ENCODE results near the gene ZNF275. TPM values are rescaled to one million over a fixed set of nuclear protein-coding genes. Genes with fewer than 3 reads are reported as not detected.

The ZNF275 gene
- total RNA-seq, 1 donor from 2014 or later = 5.2 TPM

- peaks cover 0 to 8% (median 2%) of the 10 kb centered on the region in 3 donors for H3K36me3 ChIP-seq (ENCODE audit: control insufficient read depth in 3 of 3, insufficient read depth in 3 of 3, low read length in 3 of 3)
- no peak overlapping the region for H3K9ac ChIP-seq (ENCODE audit: low read depth in 1 of 3, low read length in 3 of 3)
- H3K27ac ChIP-seq (ENCODE audit: low read depth, low read length) = no peak overlapping the region
- H3K4me1 ChIP-seq (ENCODE audit: control insufficient read depth in 3 of 3, insufficient read depth in 3 of 3, low read length in 3 of 3) = peaks cover 3 to 8% (median 6%) of the 10 kb centered on the region in 3 donors
- H3K4me3 ChIP-seq (ENCODE audit: low read length in 3 of 3) = no peak overlapping the region
- H3K27me3 ChIP-seq (ENCODE audit: control insufficient read depth in 3 of 3, insufficient read depth in 3 of 3, low read length in 3 of 3) = no peaks in the 10 kb centered on the region
- no peaks in the 10 kb centered on the region for H3K9me3 ChIP-seq (ENCODE audit: control insufficient read depth in 3 of 3, low read length in 3 of 3)
Observed at GRCh38 chrX:153336988-153337387, 3.0 kb downstream of the ZNF275 start.

GRCh38 chrX:153338836-153339235 lies 4.9 kb downstream of the ZNF275 start:
- Histone ChIP-seq H3K27ac (ENCODE audit: low read depth, low read length) (no peak overlapping the region), H3K4me1 (ENCODE audit: control insufficient read depth in 3 of 3, insufficient read depth in 3 of 3, low read length in 3 of 3) (peaks cover 0 to 5% (median 3%) of the 10 kb centered on the region in 3 donors), H3K4me3 (ENCODE audit: low read length in 3 of 3) (no peak overlapping the region), H3K36me3 (ENCODE audit: control insufficient read depth in 3 of 3, insufficient read depth in 3 of 3, low read length in 3 of 3) (peaks cover 0 to 8% (median 2%) of the 10 kb centered on the region in 3 donors), H3K9me3 (ENCODE audit: control insufficient read depth in 3 of 3, low read length in 3 of 3) (no peaks in the 10 kb centered on the region), H3K9ac (ENCODE audit: low read depth in 1 of 3, low read length in 3 of 3) (no peak overlapping the region), H3K27me3 (ENCODE audit: control insufficient read depth in 3 of 3, insufficient read depth in 3 of 3, low read length in 3 of 3) (no peaks in the 10 kb centered on the region)

GRCh38 chrX:153339662-153340061 lies 5.7 kb downstream of the ZNF275 start:
- Histone ChIP-seq H3K4me1 (ENCODE audit: control insufficient read depth in 3 of 3, insufficient read depth in 3 of 3, low read length in 3 of 3) (peaks cover 0 to 5% (median 3%) of the 10 kb centered on the region in 3 donors), H3K27me3 (ENCODE audit: control insufficient read depth in 3 of 3, insufficient read depth in 3 of 3, low read length in 3 of 3) (no peaks in the 10 kb centered on the region), H3K4me3 (ENCODE audit: low read length in 3 of 3) (no peak overlapping the region), H3K9ac (ENCODE audit: low read depth in 1 of 3, low read length in 3 of 3) (no peak overlapping the region), H3K9me3 (ENCODE audit: control insufficient read depth in 3 of 3, low read length in 3 of 3) (no peaks in the 10 kb centered on the region), H3K36me3 (ENCODE audit: control insufficient read depth in 3 of 3, insufficient read depth in 3 of 3, low read length in 3 of 3) (peaks cover 0 to 10% (median 2%) of the 10 kb centered on the region in 3 donors), H3K27ac (ENCODE audit: low read depth, low read length) (no peak overlapping the region)

- H3K36me3 ChIP-seq (ENCODE audit: control insufficient read depth in 3 of 3, insufficient read depth in 3 of 3, low read length in 3 of 3) = peaks cover 0 to 13% (median 3%) of the 10 kb centered on the region in 3 donors
Observed at GRCh38 chrX:153340111-153340510, 6.2 kb downstream of the ZNF275 start.

GRCh38 chrX:153342762-153343558 lies 9.0 kb downstream of the ZNF275 start:
- H3K9ac ChIP-seq (ENCODE audit: low read depth in 1 of 3, low read length in 3 of 3) = no peak overlapping the region
- H3K9me3 ChIP-seq (ENCODE audit: control insufficient read depth in 3 of 3, low read length in 3 of 3) = no peaks in the 10 kb centered on the region
- no peaks in the 10 kb centered on the region for H3K27me3 ChIP-seq (ENCODE audit: control insufficient read depth in 3 of 3, insufficient read depth in 3 of 3, low read length in 3 of 3)
- H3K4me3 ChIP-seq (ENCODE audit: low read length in 3 of 3) = no peak overlapping the region
- peaks cover 9 to 23% (median 14%) of the 10 kb centered on the region in 3 donors for H3K36me3 ChIP-seq (ENCODE audit: control insufficient read depth in 3 of 3, insufficient read depth in 3 of 3, low read length in 3 of 3)
- no peaks in the 10 kb centered on the region for H3K4me1 ChIP-seq (ENCODE audit: control insufficient read depth in 3 of 3, insufficient read depth in 3 of 3, low read length in 3 of 3)
- no peak overlapping the region for H3K27ac ChIP-seq (ENCODE audit: low read depth, low read length)

More at GRCh38 chrX:153340111-153340510, 6.2 kb downstream of the ZNF275 start:
- no peak overlapping the region for H3K9ac ChIP-seq (ENCODE audit: low read depth in 1 of 3, low read length in 3 of 3)
- peaks cover 0 to 5% (median under 1%) of the 10 kb centered on the region in 3 donors for H3K4me1 ChIP-seq (ENCODE audit: control insufficient read depth in 3 of 3, insufficient read depth in 3 of 3, low read length in 3 of 3)
- no peak overlapping the region for H3K4me3 ChIP-seq (ENCODE audit: low read length in 3 of 3)
- no peaks in the 10 kb centered on the region for H3K27me3 ChIP-seq (ENCODE audit: control insufficient read depth in 3 of 3, insufficient read depth in 3 of 3, low read length in 3 of 3)
- no peaks in the 10 kb centered on the region for H3K9me3 ChIP-seq (ENCODE audit: control insufficient read depth in 3 of 3, low read length in 3 of 3)
- no peak overlapping the region for H3K27ac ChIP-seq (ENCODE audit: low read depth, low read length)

GRCh38 chrX:153343674-153344073 lies 9.7 kb downstream of the ZNF275 start:
- H3K36me3 ChIP-seq (ENCODE audit: control insufficient read depth in 3 of 3, insufficient read depth in 3 of 3, low read length in 3 of 3) = peaks cover 12 to 25% (median 16%) of the 10 kb centered on the region in 3 donors
- H3K4me3 ChIP-seq (ENCODE audit: low read length in 3 of 3) = no peak overlapping the region
- H3K4me1 ChIP-seq (ENCODE audit: control insufficient read depth in 3 of 3, insufficient read depth in 3 of 3, low read length in 3 of 3) = no peaks in the 10 kb centered on the region
- no peak overlapping the region for H3K27ac ChIP-seq (ENCODE audit: low read depth, low read length)
- H3K27me3 ChIP-seq (ENCODE audit: control insufficient read depth in 3 of 3, insufficient read depth in 3 of 3, low read length in 3 of 3) = no peaks in the 10 kb centered on the region
- no peaks in the 10 kb centered on the region for H3K9me3 ChIP-seq (ENCODE audit: control insufficient read depth in 3 of 3, low read length in 3 of 3)
- no peak overlapping the region for H3K9ac ChIP-seq (ENCODE audit: low read depth in 1 of 3, low read length in 3 of 3)

GRCh38 chrX:153347530-153347929 lies 13.6 kb downstream of the ZNF275 start:
- Histone ChIP-seq H3K27me3 (ENCODE audit: control insufficient read depth in 3 of 3, insufficient read depth in 3 of 3, low read length in 3 of 3) (no peaks in the 10 kb centered on the region), H3K27ac (ENCODE audit: low read depth, low read length) (no peak overlapping the region), H3K9ac (ENCODE audit: low read depth in 1 of 3, low read length in 3 of 3) (no peak overlapping the region), H3K36me3 (ENCODE audit: control insufficient read depth in 3 of 3, insufficient read depth in 3 of 3, low read length in 3 of 3) (peaks cover 14 to 23% (median 18%) of the 10 kb centered on the region in 3 donors), H3K9me3 (ENCODE audit: control insufficient read depth in 3 of 3, low read length in 3 of 3) (no peaks in the 10 kb centered on the region), H3K4me3 (ENCODE audit: low read length in 3 of 3) (no peak overlapping the region), H3K4me1 (ENCODE audit: control insufficient read depth in 3 of 3, insufficient read depth in 3 of 3, low read length in 3 of 3) (no peaks in the 10 kb centered on the region)

- H3K4me1 ChIP-seq (ENCODE audit: control insufficient read depth in 3 of 3, insufficient read depth in 3 of 3, low read length in 3 of 3) = no peaks in the 10 kb centered on the region
- no peaks in the 10 kb centered on the region for H3K27me3 ChIP-seq (ENCODE audit: control insufficient read depth in 3 of 3, insufficient read depth in 3 of 3, low read length in 3 of 3)
- no peak overlapping the region for H3K27ac ChIP-seq (ENCODE audit: low read depth, low read length)
- no peak overlapping the region for H3K9ac ChIP-seq (ENCODE audit: low read depth in 1 of 3, low read length in 3 of 3)
- peaks cover 14 to 23% (median 18%) of the 10 kb centered on the region in 3 donors for H3K36me3 ChIP-seq (ENCODE audit: control insufficient read depth in 3 of 3, insufficient read depth in 3 of 3, low read length in 3 of 3)
- H3K4me3 ChIP-seq (ENCODE audit: low read length in 3 of 3) = no peak overlapping the region
- no peaks in the 10 kb centered on the region for H3K9me3 ChIP-seq (ENCODE audit: control insufficient read depth in 3 of 3, low read length in 3 of 3)
Observed at GRCh38 chrX:153348421-153348820, 14.5 kb downstream of the ZNF275 start.

- H3K9me3 ChIP-seq (ENCODE audit: control insufficient read depth in 3 of 3, low read length in 3 of 3) = no peaks in the 10 kb centered on the region
- H3K27me3 ChIP-seq (ENCODE audit: control insufficient read depth in 3 of 3, insufficient read depth in 3 of 3, low read length in 3 of 3) = peaks cover 0 to 6% (median 0%) of the 10 kb centered on the region in 3 donors
- no peak overlapping the region for H3K4me3 ChIP-seq (ENCODE audit: low read length in 3 of 3)
- H3K36me3 ChIP-seq (ENCODE audit: control insufficient read depth in 3 of 3, insufficient read depth in 3 of 3, low read length in 3 of 3) = peaks cover 14 to 19% (median 18%) of the 10 kb centered on the region in 3 donors
- H3K9ac ChIP-seq (ENCODE audit: low read depth in 1 of 3, low read length in 3 of 3) = no peak overlapping the region
- H3K4me1 ChIP-seq (ENCODE audit: control insufficient read depth in 3 of 3, insufficient read depth in 3 of 3, low read length in 3 of 3) = no peaks in the 10 kb centered on the region
- H3K27ac ChIP-seq (ENCODE audit: low read depth, low read length) = no peak overlapping the region
Observed at GRCh38 chrX:153349952-153350351, 16.0 kb downstream of the ZNF275 start.

- H3K4me3 ChIP-seq (ENCODE audit: low read length in 3 of 3) = no peak overlapping the region
- no peak overlapping the region for H3K27ac ChIP-seq (ENCODE audit: low read depth, low read length)
- H3K9ac ChIP-seq (ENCODE audit: low read depth in 1 of 3, low read length in 3 of 3) = no peak overlapping the region
- no peaks in the 10 kb centered on the region for H3K4me1 ChIP-seq (ENCODE audit: control insufficient read depth in 3 of 3, insufficient read depth in 3 of 3, low read length in 3 of 3)
- H3K27me3 ChIP-seq (ENCODE audit: control insufficient read depth in 3 of 3, insufficient read depth in 3 of 3, low read length in 3 of 3) = peaks cover 0 to 6% (median 0%) of the 10 kb centered on the region in 3 donors
- H3K9me3 ChIP-seq (ENCODE audit: control insufficient read depth in 3 of 3, low read length in 3 of 3) = no peaks in the 10 kb centered on the region
- H3K36me3 ChIP-seq (ENCODE audit: control insufficient read depth in 3 of 3, insufficient read depth in 3 of 3, low read length in 3 of 3) = peaks cover 8 to 18% (median 12%) of the 10 kb centered on the region in 3 donors
Observed at GRCh38 chrX:153351981-153352380, 18.0 kb downstream of the ZNF275 start.
